SK-N-SH treated with all-trans-retinoic acid at 6 μM for 48 hours (cell line): ENCODE results near the gene CABP1.

Source experiments
- ATAC-seq: fragments of 200-7000 bp; cut with Tn5 transposase; 3 replicates; pipeline ENCODE4 v1.9.1; 2020; ENCODE audit warnings: mild to moderate bottlenecking, moderate library complexity
- ARNTL ChIP-seq: fragments of 450-650 bp; formaldehyde crosslinking; IDR thresholded peaks from 2 replicates; pipeline ENCODE4 v1.5.0; 2020; ENCODE audit warnings: low read depth, mild to moderate bottlenecking, moderate library complexity, borderline replicate concordance
- BACH2 ChIP-seq: fragments of 250-450 bp; sonication (Bioruptor Pico); IDR thresholded peaks from 2 replicates; pipeline ENCODE4 v1.9.0; 2021; ENCODE audit warnings: mild to moderate bottlenecking, borderline replicate concordance
- CSDC2 ChIP-seq: fragments of 250-450 bp; sonication (Bioruptor Pico); IDR thresholded peaks from 2 replicates; pipeline ENCODE4 v1.5.0; 2020; ENCODE audit warnings: mild to moderate bottlenecking, moderate library complexity
- ESRRG ChIP-seq: fragments of 250-450 bp; sonication (Bioruptor Pico); IDR thresholded peaks from 2 replicates; pipeline ENCODE4 v1.6.1; 2021; ENCODE audit warnings: mild to moderate bottlenecking
- ISL1 ChIP-seq: fragments of 250-450 bp; sonication (Bioruptor Pico); IDR thresholded peaks from 2 replicates; pipeline ENCODE4 v2.1.2; 2022; ENCODE audit warnings: mild to moderate bottlenecking, moderate library complexity
- OSR1 ChIP-seq: fragments of 250-450 bp; sonication (Bioruptor Pico); IDR thresholded peaks from 2 replicates; pipeline ENCODE4 v1.8.0; 2022; ENCODE audit warnings: moderate library complexity, mild to moderate bottlenecking, inconsistent platforms
- POU6F1 ChIP-seq: fragments of 250-450 bp; sonication (Bioruptor Pico); IDR thresholded peaks from 2 replicates; pipeline ENCODE4 v1.8.0; 2021; ENCODE audit warnings: low read depth, mild to moderate bottlenecking, moderate library complexity, borderline replicate concordance
- PPARA ChIP-seq: fragments of 250-450 bp; sonication (Bioruptor Pico); IDR thresholded peaks from 2 replicates; pipeline ENCODE4 v1.5.0; 2020; ENCODE audit warnings: mild to moderate bottlenecking, borderline replicate concordance
- RARB ChIP-seq: fragments of 250-450 bp; sonication (Bioruptor Pico); IDR thresholded peaks from 2 replicates; pipeline ENCODE4 v1.8.0; 2021; ENCODE audit warnings: mild to moderate bottlenecking, moderate library complexity
- SNAI2 ChIP-seq: fragments of 250-450 bp; sonication (Bioruptor Pico); IDR thresholded peaks from 2 replicates; pipeline ENCODE4 v1.5.0; 2020; ENCODE audit warnings: mild to moderate bottlenecking, moderate library complexity
- TCF4 ChIP-seq: fragments of 250-450 bp; sonication (Bioruptor Pico); IDR thresholded peaks from 2 replicates; pipeline ENCODE4 v1.8.0; 2021; ENCODE audit warnings: mild to moderate bottlenecking, moderate library complexity, borderline replicate concordance
- TOX ChIP-seq: fragments of 250-450 bp; sonication (Bioruptor Pico); IDR thresholded peaks from 2 replicates; pipeline ENCODE4 v1.8.0; 2021; ENCODE audit warnings: mild to moderate bottlenecking, moderate library complexity, borderline replicate concordance
- ZC3H10 ChIP-seq: fragments of 250-450 bp; sonication (Bioruptor Pico); IDR thresholded peaks from 2 replicates; pipeline ENCODE4 v1.5.1; 2021; ENCODE audit warnings: mild to moderate bottlenecking, moderate library complexity
- ZFP3 ChIP-seq: fragments of 250-450 bp; sonication (Bioruptor Pico); IDR thresholded peaks from 2 replicates; pipeline ENCODE4 v1.5.0; 2020; ENCODE audit warnings: mild to moderate bottlenecking, moderate library complexity
- ZFP30 ChIP-seq: fragments of 450-650 bp; formaldehyde crosslinking; IDR thresholded peaks from 2 replicates; pipeline ENCODE4 v1.5.0; 2022; ENCODE audit warnings: mild to moderate bottlenecking, moderate library complexity
- ZNF70 ChIP-seq: fragments of 450-650 bp; formaldehyde crosslinking; IDR thresholded peaks from 2 replicates; pipeline ENCODE4 v1.5.0; 2020; ENCODE audit warnings: mild to moderate bottlenecking, moderate library complexity
- ZNF8 ChIP-seq: fragments of 450-650 bp; formaldehyde crosslinking; IDR thresholded peaks from 2 replicates; pipeline ENCODE4 v1.5.0; 2020; ENCODE audit warnings: mild to moderate bottlenecking, moderate library complexity
- TF ChIP-seq, protein P1 (sequence below): fragments of 250-450 bp; sonication (Bioruptor Pico); IDR thresholded peaks from 2 replicates; pipeline ENCODE4 v1.5.1; 2021; ENCODE audit warnings: mild to moderate bottlenecking, moderate library complexity
- TF ChIP-seq, protein P2 (sequence below): fragments of 250-450 bp; sonication (Bioruptor Pico); IDR thresholded peaks from 2 replicates; pipeline ENCODE4 v1.8.0; 2020; ENCODE audit warnings: mild to moderate bottlenecking, moderate library complexity, borderline replicate concordance
- TF ChIP-seq, protein P3 (sequence below): fragments of 250-450 bp; sonication (Bioruptor Pico); IDR thresholded peaks from 2 replicates; pipeline ENCODE4 v1.5.1; 2020; ENCODE audit warnings: low read depth, mild to moderate bottlenecking, moderate library complexity

The CABP1 gene

DNA sequence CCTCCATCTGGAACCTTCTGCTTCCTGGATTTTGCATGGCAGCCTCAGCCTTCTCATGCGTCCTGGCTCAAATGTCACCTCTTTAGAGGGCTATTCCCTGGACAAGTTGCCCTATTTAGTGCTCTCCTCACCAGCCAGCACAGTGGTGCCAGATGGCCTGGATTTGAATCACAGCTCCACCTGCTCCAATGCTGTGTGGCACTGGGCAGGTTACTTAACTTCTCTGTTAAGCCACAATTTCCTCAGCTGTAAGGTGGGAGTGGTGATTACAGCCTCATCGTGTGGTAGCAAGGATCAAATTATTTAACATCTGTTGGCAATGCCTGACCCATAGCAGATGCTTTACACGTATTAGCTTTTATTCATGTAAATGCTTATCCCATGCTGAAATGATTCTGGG, 42.6 kb upstream of the CABP1 start:
- ATAC-seq = no peak
- TF ChIP-seq ARNTL (CRISPR knock-in tag) (no peak), CSDC2 (CRISPR knock-in tag) (no peak), TOX (CRISPR knock-in tag) (no peak), ZFP30 (no peak), PPARA (CRISPR knock-in tag) (no peak), ESRRG (CRISPR knock-in tag) (no peak), ZNF8 (no peak), SNAI2 (no peak), ZC3H10 (CRISPR knock-in tag) (no peak), ISL1 (CRISPR knock-in tag) (no peak), RARB (no peak), POU6F1 (CRISPR knock-in tag) (no peak), ZNF70 (CRISPR knock-in tag) (no peak), ZFP3 (CRISPR knock-in tag) (no peak), OSR1 (CRISPR knock-in tag) (no peak)
- TF ChIP-seq, protein P1, sequence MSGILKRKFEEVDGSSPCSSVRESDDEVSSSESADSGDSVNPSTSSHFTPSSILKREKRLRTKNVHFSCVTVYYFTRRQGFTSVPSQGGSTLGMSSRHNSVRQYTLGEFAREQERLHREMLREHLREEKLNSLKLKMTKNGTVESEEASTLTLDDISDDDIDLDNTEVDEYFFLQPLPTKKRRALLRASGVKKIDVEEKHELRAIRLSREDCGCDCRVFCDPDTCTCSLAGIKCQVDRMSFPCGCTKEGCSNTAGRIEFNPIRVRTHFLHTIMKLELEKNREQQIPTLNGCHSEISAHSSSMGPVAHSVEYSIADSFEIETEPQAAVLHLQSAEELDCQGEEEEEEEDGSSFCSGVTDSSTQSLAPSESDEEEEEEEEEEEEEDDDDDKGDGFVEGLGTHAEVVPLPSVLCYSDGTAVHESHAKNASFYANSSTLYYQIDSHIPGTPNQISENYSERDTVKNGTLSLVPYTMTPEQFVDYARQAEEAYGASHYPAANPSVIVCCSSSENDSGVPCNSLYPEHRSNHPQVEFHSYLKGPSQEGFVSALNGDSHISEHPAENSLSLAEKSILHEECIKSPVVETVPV (CRISPR knock-in tag) = no peak
- TF ChIP-seq, protein P2, sequence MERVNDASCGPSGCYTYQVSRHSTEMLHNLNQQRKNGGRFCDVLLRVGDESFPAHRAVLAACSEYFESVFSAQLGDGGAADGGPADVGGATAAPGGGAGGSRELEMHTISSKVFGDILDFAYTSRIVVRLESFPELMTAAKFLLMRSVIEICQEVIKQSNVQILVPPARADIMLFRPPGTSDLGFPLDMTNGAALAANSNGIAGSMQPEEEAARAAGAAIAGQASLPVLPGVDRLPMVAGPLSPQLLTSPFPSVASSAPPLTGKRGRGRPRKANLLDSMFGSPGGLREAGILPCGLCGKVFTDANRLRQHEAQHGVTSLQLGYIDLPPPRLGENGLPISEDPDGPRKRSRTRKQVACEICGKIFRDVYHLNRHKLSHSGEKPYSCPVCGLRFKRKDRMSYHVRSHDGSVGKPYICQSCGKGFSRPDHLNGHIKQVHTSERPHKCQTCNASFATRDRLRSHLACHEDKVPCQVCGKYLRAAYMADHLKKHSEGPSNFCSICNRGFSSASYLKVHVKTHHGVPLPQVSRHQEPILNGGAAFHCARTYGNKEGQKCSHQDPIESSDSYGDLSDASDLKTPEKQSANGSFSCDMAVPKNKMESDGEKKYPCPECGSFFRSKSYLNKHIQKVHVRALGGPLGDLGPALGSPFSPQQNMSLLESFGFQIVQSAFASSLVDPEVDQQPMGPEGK = no peak

DNA sequence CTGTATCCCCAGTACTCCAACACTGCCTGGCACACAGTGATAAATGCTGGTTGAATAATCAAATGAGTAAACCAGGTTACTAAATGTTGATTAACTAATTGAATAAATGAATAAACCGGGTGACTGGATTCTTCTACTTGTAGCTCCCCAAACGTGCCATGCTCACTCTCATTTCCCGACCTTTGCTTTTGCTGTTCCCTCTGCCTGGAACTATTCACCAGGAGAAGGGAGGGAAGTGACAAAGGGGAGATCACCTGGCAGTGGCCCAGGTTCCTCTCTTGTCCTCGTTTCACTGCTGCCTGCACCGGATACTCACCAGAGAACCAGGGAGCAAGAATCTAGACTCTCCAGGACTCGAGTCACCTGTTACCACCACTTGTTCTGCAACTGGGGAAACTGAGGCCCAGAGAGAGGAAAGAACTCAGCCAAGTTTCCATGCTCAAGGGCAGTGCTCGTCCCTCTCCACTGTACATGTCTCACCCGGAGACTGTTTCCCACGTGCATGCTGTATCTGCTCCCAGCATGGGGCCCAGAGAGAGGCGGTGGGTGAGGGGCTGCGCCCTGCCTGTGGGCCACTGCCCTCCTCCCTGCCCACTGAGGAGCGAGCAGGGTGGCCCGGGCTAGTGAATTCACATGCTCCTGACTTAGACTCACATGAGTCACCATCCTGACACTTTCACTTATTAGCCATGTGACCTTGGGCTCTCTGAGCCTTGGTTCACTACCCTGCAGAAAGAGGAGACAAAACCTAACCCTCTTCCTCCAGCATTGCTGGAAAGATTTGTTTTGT, 41.6 kb upstream of the CABP1 start:
- TF ChIP-seq, protein P2 = no peak
- TF ChIP-seq POU6F1 (CRISPR knock-in tag) (no peak), ZC3H10 (CRISPR knock-in tag) (no peak), TCF4 (CRISPR knock-in tag) (no peak), ZFP3 (CRISPR knock-in tag) (no peak), BACH2 (no peak), TOX (CRISPR knock-in tag) (no peak)
- TF ChIP-seq, protein P3, sequence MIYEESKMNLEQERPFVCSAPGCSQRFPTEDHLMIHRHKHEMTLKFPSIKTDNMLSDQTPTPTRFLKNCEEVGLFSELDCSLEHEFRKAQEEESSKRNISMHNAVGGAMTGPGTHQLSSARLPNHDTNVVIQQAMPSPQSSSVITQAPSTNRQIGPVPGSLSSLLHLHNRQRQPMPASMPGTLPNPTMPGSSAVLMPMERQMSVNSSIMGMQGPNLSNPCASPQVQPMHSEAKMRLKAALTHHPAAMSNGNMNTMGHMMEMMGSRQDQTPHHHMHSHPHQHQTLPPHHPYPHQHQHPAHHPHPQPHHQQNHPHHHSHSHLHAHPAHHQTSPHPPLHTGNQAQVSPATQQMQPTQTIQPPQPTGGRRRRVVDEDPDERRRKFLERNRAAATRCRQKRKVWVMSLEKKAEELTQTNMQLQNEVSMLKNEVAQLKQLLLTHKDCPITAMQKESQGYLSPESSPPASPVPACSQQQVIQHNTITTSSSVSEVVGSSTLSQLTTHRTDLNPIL = no peak
- peak; percentile 81 for ATAC-seq
